Muscle of leg (tissue), 11 donors: ENCODE results near the gene SYTL3. TPM values are rescaled to one million over a fixed set of nuclear protein-coding genes. Genes with fewer than 3 reads are reported as not detected.

ENCODE experiments used
- DNase-seq: peaks from one replicate; pipeline ENCODE4 v3.0.0; 2013
- H3K27ac ChIP-seq: one replicate; pipeline ENCODE4 v1.5.1; 2013; ENCODE audit warnings: mild to moderate bottlenecking, low read length, control low read depth
- H3K27me3 ChIP-seq: one replicate; pipeline ENCODE4 v1.6.1; 2013; ENCODE audit warnings: low read length; ENCODE audit not compliant: control insufficient read depth, insufficient read depth
- H3K36me3 ChIP-seq: one replicate; pipeline ENCODE4 v1.6.1; 2013; ENCODE audit warnings: low read length; ENCODE audit not compliant: control insufficient read depth, insufficient read depth
- H3K4me1 ChIP-seq: one replicate; pipeline ENCODE4 v1.6.1; 2013; ENCODE audit warnings: low read length; ENCODE audit not compliant: control insufficient read depth, insufficient read depth
- H3K4me3 ChIP-seq: one replicate; pipeline ENCODE4 v1.5.1; 2013; ENCODE audit warnings: low read length, control low read depth
- H3K9me3 ChIP-seq: replicated peaks from 2 replicates; pipeline ENCODE4 v1.6.1; 2013; ENCODE audit warnings: low read depth, low read length; ENCODE audit not compliant: control insufficient read depth
- WGBS: methylation state at CpG from one replicate; pipeline ENCODE4 v1.1.5; 2013; ENCODE audit warnings: missing lambda C conversion rate; ENCODE audit not compliant: insufficient coverage; 5-methylcytosine and 5-hydroxymethylcytosine counted together
- polyA plus RNA-seq, 8 donors: library from polyadenylated mRNA; unstranded; fragments of 120-200 nt; gene quantifications; one replicate each; pipeline versions ENCODE4 v1.2.1 to v1.2.3, GENCODE V29; 2013; ENCODE audit warnings: inconsistent platforms in 1 of 8, low replicate concordance in 1 of 8; ENCODE audit not compliant: insufficient read length in 8 of 8, insufficient read depth in 1 of 8
- total RNA-seq: library from RNA; stranded (reverse); fragments of 120-200 nt; gene quantifications from one replicate; pipeline ENCODE4 v1.2.4, GENCODE V29; 2013

The SYTL3 gene
- total and polyA plus RNA-seq, 9 donors, result 4.2 to 10.5 (median 7.8) TPM

GRCh38 chr6:158624684-158625682, 24.9 kb upstream of the SYTL3 start:
- H3K27me3 ChIP-seq, result no peaks in the 10 kb centered on the region
- H3K36me3 ChIP-seq, result peaks cover 69% of the 10 kb centered on the region
- no peak overlapping the region for H3K4me3 ChIP-seq
- 93% methylated on average over 19 of the region's 25 CpGs for WGBS
- no peaks in the 10 kb centered on the region for H3K9me3 ChIP-seq
- no peaks in the 10 kb centered on the region for H3K4me1 ChIP-seq
- no peak overlapping the region for H3K27ac ChIP-seq
- DNase-seq, result no peak

- no peaks in the 10 kb centered on the region for H3K27me3 ChIP-seq
Measured at GRCh38 chr6:158625881-158626305, 24.0 kb upstream of the SYTL3 start.

GRCh38 chr6:158626360-158627167, 23.3 kb upstream of the SYTL3 start:
- DNase-seq, result no peak
- Histone ChIP-seq H3K36me3 (peaks cover 63% of the 10 kb centered on the region), H3K4me1 (peaks cover 8% of the 10 kb centered on the region), H3K27me3 (no peaks in the 10 kb centered on the region), H3K27ac (no peak overlapping the region), H3K9me3 (no peaks in the 10 kb centered on the region), H3K4me3 (no peak overlapping the region)
- WGBS, result 78% methylated on average over 3 of the region's 6 CpGs

More at GRCh38 chr6:158625881-158626305, 24.0 kb upstream of the SYTL3 start:
- no peak overlapping the region for H3K4me3 ChIP-seq
- no peak for DNase-seq
- no peaks in the 10 kb centered on the region for H3K9me3 ChIP-seq
- 88% methylated on average over 15 of the region's 15 CpGs for WGBS
- no peak overlapping the region for H3K27ac ChIP-seq
- peaks cover 1% of the 10 kb centered on the region for H3K4me1 ChIP-seq
- H3K36me3 ChIP-seq, result peaks cover 63% of the 10 kb centered on the region

GRCh38 chr6:158627168-158627939, 22.5 kb upstream of the SYTL3 start:
- no peaks in the 10 kb centered on the region for H3K27me3 ChIP-seq
- H3K36me3 ChIP-seq, result peaks cover 65% of the 10 kb centered on the region
- H3K4me1 ChIP-seq, result peaks cover 11% of the 10 kb centered on the region
- WGBS, result 86% methylated on average over 15 of the region's 20 CpGs
- H3K4me3 ChIP-seq, result no peak overlapping the region
- no peak overlapping the region for H3K27ac ChIP-seq
- DNase-seq, result no peak
- no peaks in the 10 kb centered on the region for H3K9me3 ChIP-seq

- WGBS, result 53% methylated on average over 9 of the region's 9 CpGs
- no peak for DNase-seq
- Histone ChIP-seq H3K36me3 (peaks cover 62% of the 10 kb centered on the region), H3K27ac (no peak overlapping the region), H3K27me3 (no peaks in the 10 kb centered on the region), H3K9me3 (no peaks in the 10 kb centered on the region), H3K4me3 (no peak overlapping the region), H3K4me1 (peaks cover 11% of the 10 kb centered on the region)
Measured at GRCh38 chr6:158627940-158628211, 22.0 kb upstream of the SYTL3 start.

- Histone ChIP-seq H3K36me3 (peaks cover 66% of the 10 kb centered on the region), H3K27me3 (no peaks in the 10 kb centered on the region), H3K27ac (no peak overlapping the region), H3K9me3 (no peaks in the 10 kb centered on the region), H3K4me3 (no peak overlapping the region), H3K4me1 (peaks cover 11% of the 10 kb centered on the region)
- no peak for DNase-seq
- WGBS, result 87% methylated on average over 10 of the region's 17 CpGs
Measured at GRCh38 chr6:158628542-158628941, 21.3 kb upstream of the SYTL3 start.

GRCh38 chr6:158629367-158630221, 20.3 kb upstream of the SYTL3 start:
- H3K4me1 ChIP-seq, result peaks cover 11% of the 10 kb centered on the region
- H3K27me3 ChIP-seq, result no peaks in the 10 kb centered on the region
- peaks cover 59% of the 10 kb centered on the region for H3K36me3 ChIP-seq
- 81% methylated on average over 20 of the region's 20 CpGs for WGBS
- no peak for DNase-seq
- no peaks in the 10 kb centered on the region for H3K9me3 ChIP-seq
- H3K4me3 ChIP-seq, result no peak overlapping the region
- H3K27ac ChIP-seq, result no peak overlapping the region

- no peaks in the 10 kb centered on the region for H3K27me3 ChIP-seq
- H3K4me1 ChIP-seq, result peaks cover 11% of the 10 kb centered on the region
- H3K27ac ChIP-seq, result peak overlapping the region; percentile 25
- WGBS, result 57% methylated on average over 15 of the region's 19 CpGs
- H3K9me3 ChIP-seq, result no peaks in the 10 kb centered on the region
- H3K4me3 ChIP-seq, result no peak overlapping the region
- no peak for DNase-seq
- peaks cover 53% of the 10 kb centered on the region for H3K36me3 ChIP-seq
Measured at GRCh38 chr6:158630938-158631616, 18.8 kb upstream of the SYTL3 start.
